ENCODE data around the gene POU6F2. TPM values are rescaled to one million over a fixed set of nuclear protein-coding genes. Genes with fewer than 3 reads are reported as not detected.
A peak's percentile ranks its signal among the peaks of the same experiment; 100 is the strongest.

The POU6F2 gene
- total and polyA plus RNA-seq, 2 of the 4 experiments (the other 2 are of a cell fraction) = not detected

- BruUV-seq (replicated peaks) = no TSS peak
- no peak overlapping the region for H2AK9ac ChIP-seq (replicated peaks; ENCODE audit: low read depth, low read length, poor library complexity)
- no peak overlapping the region for H3K27ac ChIP-seq (ENCODE audit: insufficient read depth, low read length)
- intact Hi-C loops (cut with micrococcal nuclease) (loop anchor here (1.0 kb wide), 1 partner anchor 66 kb away; no protein-coding TSS in a partner anchor), dilution Hi-C loops (cut with HindIII; ENCODE audit: low sequenced_read_pairs, unreplicated experiment) (no loop called here), in situ Hi-C loops (cut with MboI; ENCODE audit: low sequenced_read_pairs) (loop anchor here (25.0 kb wide), 2 partner anchors 517 to 667 kb away; no protein-coding TSS in a partner anchor)
- no peak overlapping the region for H3K14ac ChIP-seq (replicated peaks; ENCODE audit: low read depth, low read length)
- H2AK5ac ChIP-seq (ENCODE audit: low read depth, low read length) = no peak overlapping the region
- H2BK120ac ChIP-seq (ENCODE audit: low read depth, low read length) = no peak overlapping the region
- DNase-seq (peak; percentile 59), ATAC-seq (ENCODE audit: low read depth) (peak; percentile 74)
- no peak overlapping the region for H2AFZ ChIP-seq (replicated peaks; ENCODE audit: low read length, poor library complexity)
- peaks cover 3% of the 10 kb centered on the region for H3K27me3 ChIP-seq (ENCODE audit: control insufficient read depth, insufficient read depth, low read length)
- no peak overlapping the region for H3K56ac ChIP-seq (ENCODE audit: extremely low read depth, insufficient read depth, low read length)
- H3K4me3 ChIP-seq (ENCODE audit: insufficient read depth, low read depth, low read length) = no peak overlapping the region
- H3K9me1 ChIP-seq (ENCODE audit: insufficient read depth, low read length) = no peaks in the 10 kb centered on the region
- no peaks in the 10 kb centered on the region for H3K36me3 ChIP-seq (ENCODE audit: control insufficient read depth, insufficient read depth, low read length)
- WGBS, 2 experiments (ENCODE audit: extremely low coverage in 2 of 2, insufficient read length in 1 of 2) = no CpG with 5 or more reads among the region's 5 CpGs
- no peaks in the 10 kb centered on the region for H3K4me1 ChIP-seq (ENCODE audit: control insufficient read depth, insufficient read depth, low read length)
- H2BK20ac ChIP-seq (ENCODE audit: low read depth, low read length) = no peak overlapping the region
- H3K9ac ChIP-seq (ENCODE audit: low read depth, low read length) = no peak overlapping the region
- POLR2A ChIA-PET (ENCODE audit: unreplicated experiment) = interaction anchor here (0.5 kb wide), 1 partner anchor 196 kb away, joined by 3 read pairs; no protein-coding TSS in a partner anchor
- H4K5ac ChIP-seq (ENCODE audit: low read depth, low read length) = no peak overlapping the region
- TF ChIP-seq SMC3 (IDR thresholded peaks at IDR 0.05; ENCODE audit: low read depth, low read length) (peak; percentile 44), BHLHE40 (IDR thresholded peaks at IDR 0.05; ENCODE audit: low read depth, low read length) (no peak), NFE2L2 (IDR thresholded peaks at IDR 0.05; ENCODE audit: low read depth, low read length) (no peak), RFX5 (IDR thresholded peaks at IDR 0.05; ENCODE audit: low read depth, low read length) (no peak), FOS (IDR thresholded peaks at IDR 0.05; ENCODE audit: low read depth, low read length) (no peak), MAFK (IDR thresholded peaks at IDR 0.05; ENCODE audit: low read depth, low read length) (no peak), RAD21 (IDR thresholded peaks at IDR 0.05; ENCODE audit: low read length) (peak; percentile 53), CEBPB (IDR thresholded peaks at IDR 0.05; ENCODE audit: low read depth, low read length) (no peak), MAZ (IDR thresholded peaks at IDR 0.05; ENCODE audit: borderline replicate concordance, low read depth, low read length) (no peak), MXI1 (IDR thresholded peaks at IDR 0.05; ENCODE audit: borderline replicate concordance, low read depth, low read length) (no peak)
- TF ChIP-seq, protein P1, sequence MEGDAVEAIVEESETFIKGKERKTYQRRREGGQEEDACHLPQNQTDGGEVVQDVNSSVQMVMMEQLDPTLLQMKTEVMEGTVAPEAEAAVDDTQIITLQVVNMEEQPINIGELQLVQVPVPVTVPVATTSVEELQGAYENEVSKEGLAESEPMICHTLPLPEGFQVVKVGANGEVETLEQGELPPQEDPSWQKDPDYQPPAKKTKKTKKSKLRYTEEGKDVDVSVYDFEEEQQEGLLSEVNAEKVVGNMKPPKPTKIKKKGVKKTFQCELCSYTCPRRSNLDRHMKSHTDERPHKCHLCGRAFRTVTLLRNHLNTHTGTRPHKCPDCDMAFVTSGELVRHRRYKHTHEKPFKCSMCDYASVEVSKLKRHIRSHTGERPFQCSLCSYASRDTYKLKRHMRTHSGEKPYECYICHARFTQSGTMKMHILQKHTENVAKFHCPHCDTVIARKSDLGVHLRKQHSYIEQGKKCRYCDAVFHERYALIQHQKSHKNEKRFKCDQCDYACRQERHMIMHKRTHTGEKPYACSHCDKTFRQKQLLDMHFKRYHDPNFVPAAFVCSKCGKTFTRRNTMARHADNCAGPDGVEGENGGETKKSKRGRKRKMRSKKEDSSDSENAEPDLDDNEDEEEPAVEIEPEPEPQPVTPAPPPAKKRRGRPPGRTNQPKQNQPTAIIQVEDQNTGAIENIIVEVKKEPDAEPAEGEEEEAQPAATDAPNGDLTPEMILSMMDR (conservative IDR thresholded peaks at IDR 0.05; ENCODE audit: low read depth, low read length) = peak; percentile 61
- no peak overlapping the region for H3K18ac ChIP-seq (ENCODE audit: low read depth, low read length)
- no peak overlapping the region for H3K23ac ChIP-seq (ENCODE audit: low read depth, low read length)
- no peak overlapping the region for H2BK15ac ChIP-seq (ENCODE audit: low read depth, low read length)
- H3K4ac ChIP-seq (ENCODE audit: low read depth, low read length) = no peak overlapping the region
- H3K9me3 ChIP-seq (ENCODE audit: control insufficient read depth, insufficient read depth, low read length) = no peaks in the 10 kb centered on the region
- H3K79me1 ChIP-seq (ENCODE audit: low read depth in 1 of 2, low read length in 2 of 2) = no peaks in the 10 kb centered on the region
- H3K4me2 ChIP-seq (ENCODE audit: low read depth, low read length) = no peak overlapping the region
- H4K20me1 ChIP-seq (ENCODE audit: insufficient read depth, low read length) = no peaks in the 10 kb centered on the region
- H4K91ac ChIP-seq (ENCODE audit: insufficient read depth, low read depth, low read length) = no peak overlapping the region
- H4K8ac ChIP-seq (ENCODE audit: low read depth in 2 of 2, low read length in 2 of 2) = no peak overlapping the region
- H2BK5ac ChIP-seq (ENCODE audit: low read depth, low read length, poor library complexity, severe bottlenecking) = no peak overlapping the region
- CTCF ChIA-PET = interaction anchor here (0.6 to 2.7 kb wide), 8 partner anchors 9 to 1073 kb away, joined by 3 to 16 read pairs (median 4); no protein-coding TSS in a partner anchor
Measured at GRCh38 chr7:39453743-39454355, 476.1 kb downstream of the POU6F2 start.

Data from IMR-90 (cell line).